DND-41 (cell line): ENCODE data around the gene GRIN3B.

Experiments
- ATAC-seq: fragments of 200-7000 bp; cut with Tn5 transposase; 3 replicates; pipeline ENCODE4 v1.9.1; 2021; ENCODE audit warnings: low read depth; ENCODE audit not compliant: insufficient read depth
- DNase-seq: peaks from one replicate; pipeline ENCODE4 v3.0.0-alpha.2; 2020
- H2AFZ ChIP-seq: 2 replicates; pipeline ENCODE4 v1.6.0; 2012; ENCODE audit warnings: low read depth, low read length
- H3K27ac ChIP-seq: 2 replicates; pipeline ENCODE4 v1.5.1; 2012; ENCODE audit warnings: low read length, inconsistent platforms
- H3K27me3 ChIP-seq: fragments of 200-600 bp; sonication (generic); 2 replicates; pipeline ENCODE4 v1.6.0; 2012; ENCODE audit warnings: low read length, mild to moderate bottlenecking, inconsistent platforms; ENCODE audit not compliant: insufficient read depth, poor library complexity
- H3K36me3 ChIP-seq: 2 replicates; pipeline ENCODE4 v1.5.1; 2012; ENCODE audit warnings: low read length, inconsistent platforms; ENCODE audit not compliant: insufficient read depth
- H3K4me1 ChIP-seq: 2 replicates; pipeline ENCODE4 v1.5.1; 2012; ENCODE audit warnings: mild to moderate bottlenecking, low read length; ENCODE audit not compliant: insufficient read depth
- H3K4me2 ChIP-seq: 2 replicates; pipeline ENCODE4 v1.6.0; 2012; ENCODE audit warnings: mild to moderate bottlenecking, moderate library complexity, low read length, inconsistent platforms; ENCODE audit not compliant: insufficient read depth
- H3K4me3 ChIP-seq, 2 experiments: fragments of 200-600 bp in 1 of 2; shearing (Covaris generic) in 1 of 2; 2 replicates each; pipeline ENCODE4 v1.5.1; 2012 to 2016; ENCODE audit warnings: inconsistent platforms in 2 of 2, low read length in 2 of 2, mild to moderate bottlenecking in 2 of 2, low read depth in 1 of 2, moderate library complexity in 1 of 2
- H3K79me2 ChIP-seq: 2 replicates; pipeline ENCODE4 v1.6.0; 2012; ENCODE audit warnings: low read length, inconsistent platforms; ENCODE audit not compliant: insufficient read depth
- H3K9ac ChIP-seq: 2 replicates; pipeline ENCODE4 v1.6.0; 2012; ENCODE audit warnings: low read depth, mild to moderate bottlenecking, inconsistent platforms, low read length, moderate library complexity
- H3K9me3 ChIP-seq: 2 replicates; pipeline ENCODE4 v1.5.1; 2012; ENCODE audit warnings: low read length, moderate library complexity, mild to moderate bottlenecking, inconsistent platforms; ENCODE audit not compliant: insufficient read depth, severe bottlenecking
- H4K20me1 ChIP-seq: 2 replicates; pipeline ENCODE4 v1.6.0; 2012; ENCODE audit warnings: low read length; ENCODE audit not compliant: insufficient read depth
- CTCF ChIP-seq: IDR thresholded peaks from 2 replicates; pipeline ENCODE4 v1.5.1; 2012; ENCODE audit warnings: borderline replicate concordance, low read length, moderate library complexity, mild to moderate bottlenecking; ENCODE audit not compliant: poor library complexity, severe bottlenecking; ENCODE audit errors: extremely low read depth
- EZH2 ChIP-seq: IDR thresholded peaks from 3 replicates; pipeline ENCODE4 v1.6.1; 2012; ENCODE audit warnings: borderline replicate concordance, low read depth, mild to moderate bottlenecking, moderate library complexity, low read length, inconsistent platforms; ENCODE audit not compliant: severe bottlenecking

The GRIN3B gene

GRCh38 chr19:958967-959855, 41.0 kb upstream of the GRIN3B start:
- H3K79me2 ChIP-seq, result peaks cover 20% of the 10 kb centered on the region
- H3K9ac ChIP-seq, result no peak overlapping the region
- peaks cover 32% of the 10 kb centered on the region for H3K36me3 ChIP-seq
- no peak overlapping the region for H3K4me2 ChIP-seq
- no peaks in the 10 kb centered on the region for H3K4me1 ChIP-seq
- no peak overlapping the region for H2AFZ ChIP-seq
- no peak overlapping the region for H3K27ac ChIP-seq
- H4K20me1 ChIP-seq, result peaks cover 31% of the 10 kb centered on the region
- no peaks in the 10 kb centered on the region for H3K27me3 ChIP-seq
- ATAC-seq (no peak), DNase-seq (no peak)
- TF ChIP-seq EZH2 (no peak), CTCF (no peak)
- H3K4me3 ChIP-seq, result no peak overlapping the region
- H3K9me3 ChIP-seq, result no peaks in the 10 kb centered on the region

- no peak for ATAC-seq
Measured at GRCh38 chr19:960020-960419, 40.2 kb upstream of the GRIN3B start.

GRCh38 chr19:960601-960938, 39.6 kb upstream of the GRIN3B start:
- Histone ChIP-seq H3K4me1 (no peaks in the 10 kb centered on the region), H3K36me3 (peaks cover 46% of the 10 kb centered on the region), H3K9me3 (no peaks in the 10 kb centered on the region), H3K4me3 (no peak overlapping the region), H2AFZ (no peak overlapping the region), H3K4me2 (no peak overlapping the region), H3K79me2 (peaks cover 7% of the 10 kb centered on the region), H4K20me1 (peaks cover 25% of the 10 kb centered on the region), H3K9ac (no peak overlapping the region), H3K27ac (no peak overlapping the region), H3K27me3 (no peaks in the 10 kb centered on the region)
- no peak for DNase-seq
- no peak for TF ChIP-seq EZH2
- no peak for TF ChIP-seq CTCF
- ATAC-seq, result no peak

More at GRCh38 chr19:960020-960419, 40.2 kb upstream of the GRIN3B start:
- H3K79me2 ChIP-seq, result peaks cover 12% of the 10 kb centered on the region
- no peaks in the 10 kb centered on the region for H3K9me3 ChIP-seq
- no peak overlapping the region for H3K4me3 ChIP-seq
- H3K27me3 ChIP-seq, result no peaks in the 10 kb centered on the region
- no peaks in the 10 kb centered on the region for H3K4me1 ChIP-seq
- TF ChIP-seq EZH2, result no peak
- TF ChIP-seq CTCF, result no peak
- H3K27ac ChIP-seq, result no peak overlapping the region
- H3K4me2 ChIP-seq, result no peak overlapping the region
- no peak for DNase-seq
- H3K36me3 ChIP-seq, result peaks cover 41% of the 10 kb centered on the region
- no peak overlapping the region for H2AFZ ChIP-seq
- H4K20me1 ChIP-seq, result peaks cover 29% of the 10 kb centered on the region
- H3K9ac ChIP-seq, result no peak overlapping the region
